ENCODE results near the gene RNF126.

The RNF126 gene

DNA sequence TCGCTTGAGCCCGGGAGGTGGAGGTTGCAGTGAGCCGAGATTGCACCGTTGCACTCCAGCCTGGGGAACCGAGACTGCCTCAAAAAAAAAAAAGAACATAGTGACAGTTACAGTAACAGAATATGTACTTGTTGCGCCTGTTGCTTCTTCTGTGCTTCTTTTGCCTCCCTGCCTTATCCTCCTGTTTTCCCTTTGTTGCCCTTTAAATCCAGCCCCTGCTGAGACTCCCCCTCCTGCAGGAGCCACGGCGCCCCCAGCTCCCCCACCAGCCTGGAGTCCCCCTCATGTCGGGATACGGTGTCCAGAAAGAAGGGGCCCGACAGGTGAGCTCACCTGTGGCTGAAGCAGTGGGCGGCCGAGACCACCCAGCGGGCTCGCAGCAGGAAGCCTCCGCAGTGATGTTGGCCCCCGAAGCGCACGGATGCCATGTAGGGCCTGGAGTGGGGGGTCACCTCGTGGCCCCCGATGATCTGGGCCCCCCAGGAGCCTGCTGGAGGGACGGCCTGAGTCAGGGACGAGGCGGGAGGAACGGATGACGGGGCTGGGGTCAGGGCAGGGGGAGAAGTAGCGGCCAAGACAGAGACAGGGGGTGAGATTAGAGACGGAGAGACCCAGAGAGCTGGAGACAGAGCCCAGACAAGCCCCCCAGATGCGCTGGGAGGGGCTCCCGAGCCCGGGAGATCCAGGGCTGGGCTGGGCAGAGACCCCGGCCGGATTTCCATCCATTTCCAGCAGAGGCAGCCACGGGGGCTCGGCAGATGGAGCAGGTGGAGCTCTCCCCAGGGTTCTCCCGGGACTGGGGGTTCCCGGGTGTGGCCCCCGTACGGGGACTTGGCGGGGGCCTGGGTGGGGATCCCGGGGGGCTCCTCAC is 31.7 kb upstream of the RNF126 start:
- H3K4me3 ChIP-seq (ENCODE audit: low read depth, low read length) = no peak overlapping the region
- TF ChIP-seq, protein P1, sequence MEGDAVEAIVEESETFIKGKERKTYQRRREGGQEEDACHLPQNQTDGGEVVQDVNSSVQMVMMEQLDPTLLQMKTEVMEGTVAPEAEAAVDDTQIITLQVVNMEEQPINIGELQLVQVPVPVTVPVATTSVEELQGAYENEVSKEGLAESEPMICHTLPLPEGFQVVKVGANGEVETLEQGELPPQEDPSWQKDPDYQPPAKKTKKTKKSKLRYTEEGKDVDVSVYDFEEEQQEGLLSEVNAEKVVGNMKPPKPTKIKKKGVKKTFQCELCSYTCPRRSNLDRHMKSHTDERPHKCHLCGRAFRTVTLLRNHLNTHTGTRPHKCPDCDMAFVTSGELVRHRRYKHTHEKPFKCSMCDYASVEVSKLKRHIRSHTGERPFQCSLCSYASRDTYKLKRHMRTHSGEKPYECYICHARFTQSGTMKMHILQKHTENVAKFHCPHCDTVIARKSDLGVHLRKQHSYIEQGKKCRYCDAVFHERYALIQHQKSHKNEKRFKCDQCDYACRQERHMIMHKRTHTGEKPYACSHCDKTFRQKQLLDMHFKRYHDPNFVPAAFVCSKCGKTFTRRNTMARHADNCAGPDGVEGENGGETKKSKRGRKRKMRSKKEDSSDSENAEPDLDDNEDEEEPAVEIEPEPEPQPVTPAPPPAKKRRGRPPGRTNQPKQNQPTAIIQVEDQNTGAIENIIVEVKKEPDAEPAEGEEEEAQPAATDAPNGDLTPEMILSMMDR (IDR thresholded peaks at IDR 0.05; ENCODE audit: low read depth, low read length, missing control alignments) = no peak
- DNase-seq (ENCODE audit: low read depth) = no peak
- in situ Hi-C loops (cut with HindIII; ENCODE audit: low sequenced_read_pairs) = no loop called here

DNA sequence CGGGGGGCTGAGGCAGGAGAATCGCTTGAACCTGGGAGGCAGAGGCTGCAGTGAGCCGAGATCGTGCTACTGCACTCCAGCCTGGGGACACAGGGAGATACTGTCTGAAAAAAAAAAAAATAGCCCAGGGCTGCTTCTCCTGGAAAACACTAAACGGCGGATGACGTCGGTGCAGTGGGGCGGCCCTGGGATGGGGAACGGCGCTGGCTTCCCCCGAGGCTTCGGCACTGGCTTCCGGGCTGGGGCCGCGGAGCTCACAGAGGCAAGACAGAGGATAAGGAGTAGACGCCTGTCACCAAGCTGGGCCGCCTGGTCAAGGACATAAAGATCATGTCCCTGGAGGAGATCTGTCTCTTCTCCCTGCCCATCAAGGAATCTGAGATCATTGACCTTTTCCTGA is 27.2 kb upstream of the RNF126 start:
- in situ Hi-C loops (cut with HindIII; ENCODE audit: low sequenced_read_pairs) = no loop called here
- TF ChIP-seq, protein P1 (IDR thresholded peaks at IDR 0.05; ENCODE audit: low read depth, low read length, missing control alignments) = no peak
- no peak for DNase-seq (ENCODE audit: low read depth)
- no peak overlapping the region for H3K4me3 ChIP-seq (ENCODE audit: low read depth, low read length)

GRCh38 chr19:688992-689391 is 26.0 kb upstream of the RNF126 start:
- no peak overlapping the region for H3K4me3 ChIP-seq (ENCODE audit: low read depth, low read length)
- no peak for DNase-seq (ENCODE audit: low read depth)
- in situ Hi-C loops (cut with HindIII; ENCODE audit: low sequenced_read_pairs) = no loop called here
- TF ChIP-seq, protein P1 (IDR thresholded peaks at IDR 0.05; ENCODE audit: low read depth, low read length, missing control alignments) = no peak

- in situ Hi-C loops (cut with HindIII; ENCODE audit: low sequenced_read_pairs) = no loop called here
- H3K4me3 ChIP-seq (ENCODE audit: low read depth, low read length) = no peak overlapping the region
- DNase-seq (ENCODE audit: low read depth) = no peak
- TF ChIP-seq, protein P1 (IDR thresholded peaks at IDR 0.05; ENCODE audit: low read depth, low read length, missing control alignments) = no peak
Observed at GRCh38 chr19:688214-688613, 25.2 kb upstream of the RNF126 start.

GRCh38 chr19:687569-688166 is 24.7 kb upstream of the RNF126 start:
- TF ChIP-seq, protein P1 (IDR thresholded peaks at IDR 0.05; ENCODE audit: low read depth, low read length, missing control alignments) = no peak
- in situ Hi-C loops (cut with HindIII; ENCODE audit: low sequenced_read_pairs) = no loop called here
- no peak for DNase-seq (ENCODE audit: low read depth)
- H3K4me3 ChIP-seq (ENCODE audit: low read depth, low read length) = no peak overlapping the region

DNA sequence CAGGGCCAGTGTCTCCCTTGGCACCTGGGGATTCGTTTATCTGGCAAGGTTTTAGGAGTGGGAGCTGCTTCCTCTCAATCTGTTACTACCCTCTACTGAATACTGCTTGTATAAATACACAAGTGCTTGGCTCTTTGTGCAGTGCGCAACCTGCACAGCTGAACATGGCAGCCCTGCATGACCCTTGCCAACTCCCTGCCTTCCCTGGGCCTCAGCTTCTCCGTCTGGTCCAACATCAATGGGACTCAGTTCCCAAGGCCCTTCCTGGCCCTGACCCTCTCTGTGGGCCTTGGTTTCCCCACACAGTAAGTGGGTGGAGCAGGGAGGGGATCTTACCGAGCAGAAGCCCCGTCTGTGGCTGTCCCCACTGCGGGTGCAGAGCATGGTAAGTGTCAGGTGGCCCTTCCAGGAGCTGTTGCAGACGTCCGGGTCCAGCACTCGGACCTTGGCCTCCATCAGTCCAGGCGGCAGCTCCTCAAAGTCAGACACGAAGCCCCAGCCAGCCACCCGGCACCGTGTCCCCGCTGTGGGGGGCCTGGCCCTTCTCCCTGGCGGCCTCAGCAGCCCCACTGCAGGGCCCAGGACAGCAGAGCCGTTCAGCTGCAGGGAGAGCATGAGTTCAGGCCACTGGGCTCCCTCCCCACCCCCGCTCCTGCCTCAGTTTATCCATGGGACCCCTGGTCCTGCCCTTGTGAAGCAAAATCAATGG is 23.7 kb upstream of the RNF126 start:
- in situ Hi-C loops (cut with HindIII; ENCODE audit: low sequenced_read_pairs) = no loop called here
- DNase-seq (ENCODE audit: low read depth) = no peak
- H3K4me3 ChIP-seq (ENCODE audit: low read depth, low read length) = no peak overlapping the region
- TF ChIP-seq, protein P1 (IDR thresholded peaks at IDR 0.05; ENCODE audit: low read depth, low read length, missing control alignments) = no peak

Measured in astrocyte of the cerebellum (primary cell).